ENCODE results near the gene TCF4.

The TCF4 gene

DNA sequence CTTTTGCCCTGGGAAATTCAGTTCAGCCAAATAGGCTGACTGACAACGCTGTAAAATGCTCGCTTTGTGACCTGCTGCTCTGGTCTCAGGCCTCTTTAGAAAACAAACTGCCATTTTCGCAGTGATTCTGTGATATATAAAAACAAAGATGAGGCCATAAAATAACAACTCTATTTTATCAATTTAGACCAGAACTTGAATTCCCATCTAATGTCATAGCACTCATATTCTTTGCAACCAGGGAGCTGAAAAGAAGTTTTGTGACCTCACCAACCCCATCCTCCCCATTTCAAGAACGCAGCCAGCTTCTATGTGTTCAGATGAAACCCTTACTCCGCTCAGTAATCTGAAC lies 40.3 kb downstream of the TCF4 start:
- no peak for DNase-seq (ENCODE audit: low read depth)
- no peak overlapping the region for H3K4me3 ChIP-seq (ENCODE audit: low read length)
- TF ChIP-seq CTCF (IDR thresholded peaks at IDR 0.05; ENCODE audit: insufficient read depth, low read depth, low read length, missing control alignments) = no peak

DNA sequence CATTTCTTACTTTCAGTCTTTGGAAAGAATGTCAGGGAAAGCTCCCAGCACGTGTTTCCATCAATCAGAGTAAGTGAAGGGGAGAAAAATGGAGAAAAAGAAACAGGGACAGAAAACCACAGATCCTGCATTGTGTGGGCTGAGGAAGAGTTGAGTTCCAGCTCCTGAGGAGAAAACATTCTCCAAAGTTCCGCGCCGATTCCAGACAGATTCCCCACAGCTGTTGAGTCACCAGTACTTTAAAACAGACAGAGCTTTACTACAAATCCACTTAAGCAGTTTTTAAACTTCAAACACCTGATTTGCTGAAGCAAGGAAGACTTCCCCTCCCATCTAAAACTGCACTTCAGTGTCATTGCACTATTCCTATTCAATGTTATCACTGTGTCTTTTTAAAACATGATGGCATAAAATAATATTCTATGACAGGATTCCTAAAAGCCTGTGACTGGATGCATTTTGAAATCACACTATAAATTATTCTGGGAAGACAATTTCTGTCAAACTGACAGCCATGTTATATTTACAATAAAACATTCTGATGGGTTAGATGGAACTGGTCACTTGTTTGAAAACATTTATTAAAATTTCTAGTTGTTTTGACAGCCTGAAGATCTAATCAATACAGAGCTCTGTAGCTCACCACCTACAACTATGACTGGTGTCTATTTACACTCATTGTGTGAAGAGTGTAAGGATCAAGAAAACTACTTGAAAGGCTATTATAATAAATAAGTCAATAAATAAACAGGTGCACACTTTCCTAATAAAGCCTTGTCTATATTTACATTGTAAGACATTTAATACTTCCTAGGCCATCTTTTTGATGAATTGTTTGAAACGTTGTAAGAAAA lies 40.9 kb downstream of the TCF4 start:
- TF ChIP-seq CTCF (IDR thresholded peaks at IDR 0.05; ENCODE audit: insufficient read depth, low read depth, low read length, missing control alignments) = no peak
- peak overlapping the region; percentile 23 for H3K4me3 ChIP-seq (ENCODE audit: low read length)
- DNase-seq (ENCODE audit: low read depth) = peak; percentile 30

- DNase-seq (ENCODE audit: low read depth) = no peak
- H3K4me3 ChIP-seq (ENCODE audit: low read length) = no peak overlapping the region
- no peak for TF ChIP-seq CTCF (IDR thresholded peaks at IDR 0.05; ENCODE audit: insufficient read depth, low read depth, low read length, missing control alignments)
Measured at GRCh38 chr18:55544014-55544413, 44.0 kb downstream of the TCF4 start.

- no peak overlapping the region for H3K4me3 ChIP-seq (ENCODE audit: low read length)
- no peak for TF ChIP-seq CTCF (IDR thresholded peaks at IDR 0.05; ENCODE audit: insufficient read depth, low read depth, low read length, missing control alignments)
- DNase-seq (ENCODE audit: low read depth) = no peak
Measured at GRCh38 chr18:55543130-55543704, 44.8 kb downstream of the TCF4 start.

- DNase-seq (ENCODE audit: low read depth) = no peak
- no peak for TF ChIP-seq CTCF (IDR thresholded peaks at IDR 0.05; ENCODE audit: insufficient read depth, low read depth, low read length, missing control alignments)
- no peak overlapping the region for H3K4me3 ChIP-seq (ENCODE audit: low read length)
Measured at GRCh38 chr18:55541571-55541970, 46.4 kb downstream of the TCF4 start.

- no peak overlapping the region for H3K4me3 ChIP-seq (ENCODE audit: low read length)
- no peak for TF ChIP-seq CTCF (IDR thresholded peaks at IDR 0.05; ENCODE audit: insufficient read depth, low read depth, low read length, missing control alignments)
- no peak for DNase-seq (ENCODE audit: low read depth)
Measured at GRCh38 chr18:55539240-55539639, 48.8 kb downstream of the TCF4 start.

DNA sequence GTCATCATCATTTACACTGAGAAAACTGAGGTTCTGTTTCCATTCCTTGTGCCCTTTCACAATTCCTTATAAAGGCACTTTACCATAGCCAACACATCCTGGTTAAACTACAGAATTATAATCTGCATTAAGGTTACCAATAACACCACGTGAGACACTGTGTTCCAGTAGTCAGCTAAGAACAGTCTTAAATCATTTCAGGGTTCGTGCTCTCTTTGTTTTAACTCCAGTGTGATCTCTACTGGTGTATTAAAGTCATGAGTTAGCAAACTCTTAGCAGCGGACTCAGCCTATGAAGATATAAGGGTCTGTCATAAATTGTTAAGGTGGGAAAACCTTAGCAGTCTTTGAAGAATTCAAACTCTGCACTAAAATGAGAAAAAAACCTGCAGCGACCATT lies 53.0 kb downstream of the TCF4 start:
- H3K4me3 ChIP-seq (ENCODE audit: low read length) = no peak overlapping the region
- no peak for DNase-seq (ENCODE audit: low read depth)
- no peak for TF ChIP-seq CTCF (IDR thresholded peaks at IDR 0.05; ENCODE audit: insufficient read depth, low read depth, low read length, missing control alignments)

Data from epithelial cell of esophagus (primary cell).